ENCODE results near the gene NPRL2. TPM values are rescaled to one million over a fixed set of nuclear protein-coding genes. Genes with fewer than 3 reads are reported as not detected.

The NPRL2 gene
- total RNA-seq, 1 experiment from 2014 or later, result 20.6 TPM

DNA sequence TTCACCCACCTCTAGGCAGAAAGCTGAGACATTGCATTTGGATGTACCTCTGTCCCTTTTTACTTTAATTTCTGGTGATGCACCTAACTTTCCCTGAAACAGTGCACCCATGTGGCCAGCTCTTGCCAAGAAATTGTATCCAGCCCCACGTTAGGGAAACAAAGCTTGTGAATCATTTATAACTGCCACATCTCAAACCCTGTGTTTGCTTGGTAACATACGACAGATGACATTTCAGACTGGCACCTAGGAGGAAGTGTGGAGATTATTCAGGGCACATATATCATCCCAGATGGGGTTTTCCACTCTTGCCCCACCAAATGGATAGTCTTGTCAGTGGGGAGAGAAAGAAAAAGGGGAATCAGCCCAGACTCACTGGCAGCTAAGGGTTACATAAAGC is 2.2 kb upstream of the NPRL2 start:
- no peak for ATAC-seq
- ChIA-PET CTCF (interaction anchor here (0.6 to 2.1 kb wide), 8 partner anchors 12 to 215 kb away, joined by 3 to 10 read pairs (median 4); partner anchors contain the start of genes C3orf18, HYAL1 and RASSF1), POLR2A (no interaction called here)
- H3K4me3 Mint-ChIP-seq, result no peak overlapping the region
- peaks cover 22% of the 10 kb centered on the region for H3K4me1 Mint-ChIP-seq
- DNase-seq (ENCODE audit: low spot score), result no peak
- H3K27ac Mint-ChIP-seq, result no peak overlapping the region
- H3K9me3 Mint-ChIP-seq, result no peaks in the 10 kb centered on the region
- H3K27me3 Mint-ChIP-seq (ENCODE audit: low read depth), result no peaks in the 10 kb centered on the region
- TF ChIP-seq TCF7 (CRISPR knock-in tag; IDR thresholded peaks at IDR 0.05; ENCODE audit: low read depth) (no peak), PRRX2 (CRISPR knock-in tag; IDR thresholded peaks at IDR 0.05) (no peak), JAZF1 (CRISPR knock-in tag; IDR thresholded peaks at IDR 0.05) (no peak), GABPB1 (CRISPR knock-in tag; IDR thresholded peaks at IDR 0.05) (no peak), GTF2I (CRISPR knock-in tag; conservative IDR thresholded peaks at IDR 0.05) (no peak), ZNF121 (CRISPR knock-in tag; IDR thresholded peaks at IDR 0.05) (no peak), JUN (CRISPR knock-in tag; IDR thresholded peaks at IDR 0.05) (no peak), USF1 (CRISPR knock-in tag; IDR thresholded peaks at IDR 0.05) (no peak), FOXK1 (CRISPR knock-in tag; IDR thresholded peaks at IDR 0.05) (no peak), FOXJ3 (CRISPR knock-in tag; IDR thresholded peaks at IDR 0.05; ENCODE audit: borderline replicate concordance) (no peak), CREM (CRISPR knock-in tag; IDR thresholded peaks at IDR 0.05) (no peak), ZNF423 (CRISPR knock-in tag; IDR thresholded peaks at IDR 0.05) (no peak), ZBTB21 (CRISPR knock-in tag; IDR thresholded peaks at IDR 0.05; ENCODE audit: borderline replicate concordance) (no peak), HMGA2 (CRISPR knock-in tag; IDR thresholded peaks at IDR 0.05) (no peak), ZNF232 (CRISPR knock-in tag; IDR thresholded peaks at IDR 0.05) (no peak)
- TF ChIP-seq, protein P1, sequence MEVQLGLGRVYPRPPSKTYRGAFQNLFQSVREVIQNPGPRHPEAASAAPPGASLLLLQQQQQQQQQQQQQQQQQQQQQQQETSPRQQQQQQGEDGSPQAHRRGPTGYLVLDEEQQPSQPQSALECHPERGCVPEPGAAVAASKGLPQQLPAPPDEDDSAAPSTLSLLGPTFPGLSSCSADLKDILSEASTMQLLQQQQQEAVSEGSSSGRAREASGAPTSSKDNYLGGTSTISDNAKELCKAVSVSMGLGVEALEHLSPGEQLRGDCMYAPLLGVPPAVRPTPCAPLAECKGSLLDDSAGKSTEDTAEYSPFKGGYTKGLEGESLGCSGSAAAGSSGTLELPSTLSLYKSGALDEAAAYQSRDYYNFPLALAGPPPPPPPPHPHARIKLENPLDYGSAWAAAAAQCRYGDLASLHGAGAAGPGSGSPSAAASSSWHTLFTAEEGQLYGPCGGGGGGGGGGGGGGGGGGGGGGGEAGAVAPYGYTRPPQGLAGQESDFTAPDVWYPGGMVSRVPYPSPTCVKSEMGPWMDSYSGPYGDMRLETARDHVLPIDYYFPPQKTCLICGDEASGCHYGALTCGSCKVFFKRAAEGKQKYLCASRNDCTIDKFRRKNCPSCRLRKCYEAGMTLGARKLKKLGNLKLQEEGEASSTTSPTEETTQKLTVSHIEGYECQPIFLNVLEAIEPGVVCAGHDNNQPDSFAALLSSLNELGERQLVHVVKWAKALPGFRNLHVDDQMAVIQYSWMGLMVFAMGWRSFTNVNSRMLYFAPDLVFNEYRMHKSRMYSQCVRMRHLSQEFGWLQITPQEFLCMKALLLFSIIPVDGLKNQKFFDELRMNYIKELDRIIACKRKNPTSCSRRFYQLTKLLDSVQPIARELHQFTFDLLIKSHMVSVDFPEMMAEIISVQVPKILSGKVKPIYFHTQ (CRISPR knock-in tag; IDR thresholded peaks at IDR 0.05), result no peak
- TF ChIP-seq, protein P2, sequence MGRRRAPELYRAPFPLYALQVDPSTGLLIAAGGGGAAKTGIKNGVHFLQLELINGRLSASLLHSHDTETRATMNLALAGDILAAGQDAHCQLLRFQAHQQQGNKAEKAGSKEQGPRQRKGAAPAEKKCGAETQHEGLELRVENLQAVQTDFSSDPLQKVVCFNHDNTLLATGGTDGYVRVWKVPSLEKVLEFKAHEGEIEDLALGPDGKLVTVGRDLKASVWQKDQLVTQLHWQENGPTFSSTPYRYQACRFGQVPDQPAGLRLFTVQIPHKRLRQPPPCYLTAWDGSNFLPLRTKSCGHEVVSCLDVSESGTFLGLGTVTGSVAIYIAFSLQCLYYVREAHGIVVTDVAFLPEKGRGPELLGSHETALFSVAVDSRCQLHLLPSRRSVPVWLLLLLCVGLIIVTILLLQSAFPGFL (CRISPR knock-in tag; IDR thresholded peaks at IDR 0.05; ENCODE audit: borderline replicate concordance), result no peak
- TF ChIP-seq, protein P3, sequence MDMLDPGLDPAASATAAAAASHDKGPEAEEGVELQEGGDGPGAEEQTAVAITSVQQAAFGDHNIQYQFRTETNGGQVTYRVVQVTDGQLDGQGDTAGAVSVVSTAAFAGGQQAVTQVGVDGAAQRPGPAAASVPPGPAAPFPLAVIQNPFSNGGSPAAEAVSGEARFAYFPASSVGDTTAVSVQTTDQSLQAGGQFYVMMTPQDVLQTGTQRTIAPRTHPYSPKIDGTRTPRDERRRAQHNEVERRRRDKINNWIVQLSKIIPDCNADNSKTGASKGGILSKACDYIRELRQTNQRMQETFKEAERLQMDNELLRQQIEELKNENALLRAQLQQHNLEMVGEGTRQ (CRISPR knock-in tag; IDR thresholded peaks at IDR 0.05), result no peak
- TF ChIP-seq, protein P4, sequence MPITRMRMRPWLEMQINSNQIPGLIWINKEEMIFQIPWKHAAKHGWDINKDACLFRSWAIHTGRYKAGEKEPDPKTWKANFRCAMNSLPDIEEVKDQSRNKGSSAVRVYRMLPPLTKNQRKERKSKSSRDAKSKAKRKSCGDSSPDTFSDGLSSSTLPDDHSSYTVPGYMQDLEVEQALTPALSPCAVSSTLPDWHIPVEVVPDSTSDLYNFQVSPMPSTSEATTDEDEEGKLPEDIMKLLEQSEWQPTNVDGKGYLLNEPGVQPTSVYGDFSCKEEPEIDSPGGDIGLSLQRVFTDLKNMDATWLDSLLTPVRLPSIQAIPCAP (CRISPR knock-in tag; IDR thresholded peaks at IDR 0.05), result no peak
- H3K36me3 Mint-ChIP-seq, result peaks cover 17% of the 10 kb centered on the region

DNA sequence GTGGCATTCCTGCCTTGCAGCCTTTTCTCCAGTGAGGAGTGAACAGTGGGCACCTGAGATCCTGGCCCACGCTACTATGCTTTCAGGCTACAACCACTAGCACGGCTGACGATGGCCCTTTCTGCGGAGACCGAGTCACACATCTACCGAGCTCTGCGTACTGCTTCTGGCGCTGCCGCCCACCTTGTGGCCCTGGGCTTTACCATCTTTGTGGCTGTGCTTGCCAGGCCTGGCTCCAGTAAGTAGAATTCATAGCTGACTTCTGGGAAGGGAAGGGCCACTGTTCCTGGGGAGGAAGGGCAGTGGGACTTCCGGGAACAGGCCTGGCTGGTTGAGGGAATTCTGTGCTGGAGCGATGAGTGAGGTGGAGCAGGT is 735 bp upstream of the NPRL2 start:
- POLR2A ChIA-PET, result interaction anchor here (1.5 kb wide), 1 partner anchor 14 kb away, joined by 9 read pairs; no protein-coding TSS in a partner anchor
- H3K9me3 Mint-ChIP-seq, result no peaks in the 10 kb centered on the region
- no peak for ATAC-seq

More for the DNA sequence above, 735 bp upstream of the NPRL2 start:
- Mint-ChIP-seq H3K4me3 (peak overlapping the region; percentile 95), H3K27me3 (ENCODE audit: low read depth) (peaks cover 5% of the 10 kb centered on the region), H3K4me1 (peaks cover 14% of the 10 kb centered on the region), H3K27ac (peak overlapping the region; percentile 45; the same call in 1 of the 2 replicates), H3K36me3 (peaks cover 18% of the 10 kb centered on the region)
- TF ChIP-seq, protein P3 (CRISPR knock-in tag; IDR thresholded peaks at IDR 0.05), result no peak
- TF ChIP-seq ZNF416 (CRISPR knock-in tag; IDR thresholded peaks at IDR 0.05), result no peak
- DNase-seq (ENCODE audit: low spot score), result no peak
- CTCF ChIA-PET, result interaction anchor here (0.9 to 3.0 kb wide), 7 partner anchors 14 to 260 kb away, joined by 3 to 18 read pairs (median 6); partner anchors contain the start of genes CISH, HYAL2 and TUSC2

Measured in WTC11 (cell line).